Body of pancreas (tissue), 4 donors: Measurements from ENCODE around the gene FTH1.

Experiments
- POLR2A ChIP-seq, 3 donors: fragments of 450-650 bp; IDR thresholded peaks; one replicate each; pipeline ENCODE4 v1.6.1; 2016; ENCODE audit warnings: antibody characterized with exemption in 3 of 3, mild to moderate bottlenecking in 2 of 3
- TF ChIP-seq, protein P1 (sequence below), 7 experiments: fragments of 450-650 bp in 4 of 7; fragments of 200-600 bp in 3 of 7; sonication (generic) in 3 of 7; IDR thresholded peaks; one replicate each; pipeline ENCODE4 v1.5.1; 2016 to 2019; ENCODE audit warnings: antibody characterized with exemption in 7 of 7

DNA sequence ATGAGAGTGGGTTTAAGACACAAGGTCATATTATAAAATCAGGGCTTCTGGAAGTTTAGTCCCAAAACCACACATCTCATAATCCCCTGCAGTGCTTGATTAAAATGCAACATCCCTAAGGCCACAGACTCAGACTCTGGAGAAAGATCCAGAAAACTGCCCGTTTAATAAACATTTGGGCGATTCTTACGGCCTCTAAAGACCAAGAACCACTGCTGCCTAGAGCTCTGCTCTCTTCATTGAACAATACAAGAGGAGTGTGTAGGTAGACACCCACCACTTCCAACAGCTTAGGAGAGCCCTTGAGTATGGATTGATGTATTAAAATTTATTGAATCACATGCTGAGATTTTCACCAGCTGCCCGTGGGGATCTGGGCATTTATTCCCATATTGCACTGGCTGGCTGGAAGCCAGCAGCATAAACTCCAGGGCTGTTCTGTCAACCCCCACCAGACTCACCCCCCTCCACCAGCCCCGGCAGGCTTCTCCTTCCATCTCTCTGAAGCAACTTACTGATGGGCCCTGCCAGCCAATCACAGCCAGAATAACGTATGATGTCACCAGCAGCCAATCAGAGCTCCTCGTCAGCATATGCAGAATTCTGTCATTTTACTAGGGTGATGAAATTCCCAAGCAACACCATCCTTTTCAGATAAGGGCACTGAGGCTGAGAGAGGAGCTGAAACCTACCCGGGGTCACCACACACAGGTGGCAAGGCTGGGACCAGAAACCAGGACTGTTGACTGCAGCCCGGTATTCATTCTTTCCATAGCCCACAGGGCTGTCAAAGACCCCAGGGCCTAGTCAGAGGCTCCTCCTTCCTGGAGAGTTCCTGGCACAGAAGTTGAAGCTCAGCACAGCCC, 18.0 kb downstream of the FTH1 start:
- TF ChIP-seq, protein P1, sequence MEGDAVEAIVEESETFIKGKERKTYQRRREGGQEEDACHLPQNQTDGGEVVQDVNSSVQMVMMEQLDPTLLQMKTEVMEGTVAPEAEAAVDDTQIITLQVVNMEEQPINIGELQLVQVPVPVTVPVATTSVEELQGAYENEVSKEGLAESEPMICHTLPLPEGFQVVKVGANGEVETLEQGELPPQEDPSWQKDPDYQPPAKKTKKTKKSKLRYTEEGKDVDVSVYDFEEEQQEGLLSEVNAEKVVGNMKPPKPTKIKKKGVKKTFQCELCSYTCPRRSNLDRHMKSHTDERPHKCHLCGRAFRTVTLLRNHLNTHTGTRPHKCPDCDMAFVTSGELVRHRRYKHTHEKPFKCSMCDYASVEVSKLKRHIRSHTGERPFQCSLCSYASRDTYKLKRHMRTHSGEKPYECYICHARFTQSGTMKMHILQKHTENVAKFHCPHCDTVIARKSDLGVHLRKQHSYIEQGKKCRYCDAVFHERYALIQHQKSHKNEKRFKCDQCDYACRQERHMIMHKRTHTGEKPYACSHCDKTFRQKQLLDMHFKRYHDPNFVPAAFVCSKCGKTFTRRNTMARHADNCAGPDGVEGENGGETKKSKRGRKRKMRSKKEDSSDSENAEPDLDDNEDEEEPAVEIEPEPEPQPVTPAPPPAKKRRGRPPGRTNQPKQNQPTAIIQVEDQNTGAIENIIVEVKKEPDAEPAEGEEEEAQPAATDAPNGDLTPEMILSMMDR (IDR thresholded peaks at IDR 0.05): no peak
- no peak for TF ChIP-seq POLR2A (IDR thresholded peaks at IDR 0.05)
